Adipocyte (in vitro differentiated cells): ENCODE results near the gene AKR1B15.

ENCODE experiments used
- DNase-seq: peaks from one replicate; pipeline ENCODE4 v3.0.0-alpha.2; 2015; ENCODE audit warnings: low read depth
- H3K27me3 ChIP-seq: replicated peaks from 2 replicates; pipeline ENCODE4 v1.7.0; 2013; ENCODE audit warnings: mild to moderate bottlenecking, low read length, moderate library complexity; ENCODE audit not compliant: control insufficient read depth, insufficient read depth
- H3K36me3 ChIP-seq: 2 replicates; pipeline ENCODE4 v1.7.0; 2013; ENCODE audit warnings: low read length, mild to moderate bottlenecking, moderate library complexity; ENCODE audit not compliant: control insufficient read depth, insufficient read depth, severe bottlenecking
- H3K4me1 ChIP-seq: 2 replicates; pipeline ENCODE4 v1.7.0; 2013; ENCODE audit warnings: mild to moderate bottlenecking, low read length, moderate library complexity; ENCODE audit not compliant: control insufficient read depth, insufficient read depth
- H3K4me3 ChIP-seq: 2 replicates; pipeline ENCODE4 v1.7.0; 2013; ENCODE audit warnings: mild to moderate bottlenecking, low read length, moderate library complexity
- H3K9ac ChIP-seq: 2 replicates; pipeline ENCODE4 v1.7.0; 2013; ENCODE audit warnings: mild to moderate bottlenecking, low read length, moderate library complexity
- H3K9me3 ChIP-seq: 2 replicates; pipeline ENCODE4 v1.7.0; 2013; ENCODE audit warnings: mild to moderate bottlenecking, low read length, moderate library complexity; ENCODE audit not compliant: control insufficient read depth

Gene AKR1B15

DNA sequence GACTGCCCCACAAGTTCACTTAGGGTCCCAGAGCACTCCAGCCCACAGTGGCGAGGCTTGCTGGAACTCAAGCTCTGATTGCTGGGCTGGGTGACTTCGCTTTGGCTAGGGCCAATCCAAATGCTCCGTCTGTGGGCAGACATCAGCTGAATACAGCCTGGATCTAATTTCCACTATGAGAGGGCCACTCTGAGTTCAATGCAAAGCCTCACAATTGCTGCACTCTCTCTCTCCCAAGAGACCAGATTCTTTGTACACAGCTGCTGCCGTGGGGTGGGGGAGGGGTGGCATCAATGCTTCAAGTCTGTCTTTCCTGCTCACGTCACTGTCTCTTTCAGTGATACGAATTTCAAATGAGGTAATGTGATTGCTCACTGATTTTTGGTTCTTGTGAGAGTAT lies 50.5 kb downstream of the AKR1B15 start:
- H3K9ac ChIP-seq, result no peak overlapping the region
- peaks cover 9% of the 10 kb centered on the region for H3K9me3 ChIP-seq
- no peaks in the 10 kb centered on the region for H3K36me3 ChIP-seq
- DNase-seq, result no peak
- H3K4me3 ChIP-seq, result no peak overlapping the region
- no peaks in the 10 kb centered on the region for H3K27me3 ChIP-seq
- peaks cover 12% of the 10 kb centered on the region for H3K4me1 ChIP-seq

DNA sequence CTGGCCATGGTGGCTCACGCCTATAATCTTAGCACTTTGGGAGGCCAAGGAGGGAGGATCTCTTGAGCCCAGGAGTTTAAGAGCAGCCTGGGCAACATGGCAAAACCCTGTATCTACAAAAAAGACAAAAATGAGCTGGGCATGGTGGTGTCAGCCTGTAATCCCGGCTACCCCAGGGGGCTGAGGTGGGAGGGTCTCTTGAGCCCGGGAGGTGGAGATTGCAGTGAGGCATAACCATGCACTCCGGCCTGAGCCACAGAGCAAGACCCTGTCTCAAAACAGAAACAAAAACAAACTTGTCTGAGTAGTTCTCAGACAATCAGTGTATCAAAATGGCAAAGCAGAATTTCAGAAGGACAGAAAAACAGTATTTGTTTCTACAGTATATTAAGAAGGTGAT lies 52.5 kb downstream of the AKR1B15 start:
- no peaks in the 10 kb centered on the region for H3K27me3 ChIP-seq
- peaks cover 15% of the 10 kb centered on the region for H3K4me1 ChIP-seq
- H3K4me3 ChIP-seq, result no peak overlapping the region
- no peak for DNase-seq
- no peak overlapping the region for H3K9ac ChIP-seq
- H3K9me3 ChIP-seq, result peaks cover 9% of the 10 kb centered on the region
- H3K36me3 ChIP-seq, result no peaks in the 10 kb centered on the region

DNA sequence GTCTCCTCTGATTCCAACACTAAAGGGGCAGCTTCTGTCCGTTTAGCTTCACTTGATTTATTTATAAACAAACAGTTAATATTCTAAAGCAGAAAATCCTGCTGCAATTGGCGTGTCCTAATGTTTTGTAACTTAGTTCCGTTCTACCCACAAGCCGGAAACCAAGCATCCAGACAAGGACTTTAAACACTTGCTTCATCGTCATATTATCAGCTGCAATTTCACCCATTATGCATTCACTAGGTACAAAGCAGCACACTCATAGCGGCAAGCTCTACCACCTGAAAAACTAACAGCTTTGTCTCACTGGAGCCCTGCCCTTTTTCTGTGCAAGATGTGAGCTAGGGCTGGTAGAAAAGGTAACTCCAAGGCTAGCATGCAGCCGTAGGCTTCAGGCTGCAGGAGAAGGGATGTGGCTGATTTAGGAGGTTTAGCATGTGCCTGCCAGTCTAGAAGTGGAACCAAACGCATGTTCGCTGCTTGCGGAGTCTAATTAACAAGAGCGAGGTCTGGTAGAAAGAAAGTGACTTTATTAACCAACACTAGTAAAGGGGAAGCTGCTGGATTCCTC lies 54.1 kb downstream of the AKR1B15 start:
- Histone ChIP-seq H3K4me1 (peaks cover 29% of the 10 kb centered on the region), H3K9ac (peak overlapping the region; percentile 18), H3K36me3 (no peaks in the 10 kb centered on the region), H3K4me3 (peak overlapping the region; percentile 0), H3K9me3 (peaks cover 9% of the 10 kb centered on the region), H3K27me3 (no peaks in the 10 kb centered on the region)
- DNase-seq, result no peak

DNA sequence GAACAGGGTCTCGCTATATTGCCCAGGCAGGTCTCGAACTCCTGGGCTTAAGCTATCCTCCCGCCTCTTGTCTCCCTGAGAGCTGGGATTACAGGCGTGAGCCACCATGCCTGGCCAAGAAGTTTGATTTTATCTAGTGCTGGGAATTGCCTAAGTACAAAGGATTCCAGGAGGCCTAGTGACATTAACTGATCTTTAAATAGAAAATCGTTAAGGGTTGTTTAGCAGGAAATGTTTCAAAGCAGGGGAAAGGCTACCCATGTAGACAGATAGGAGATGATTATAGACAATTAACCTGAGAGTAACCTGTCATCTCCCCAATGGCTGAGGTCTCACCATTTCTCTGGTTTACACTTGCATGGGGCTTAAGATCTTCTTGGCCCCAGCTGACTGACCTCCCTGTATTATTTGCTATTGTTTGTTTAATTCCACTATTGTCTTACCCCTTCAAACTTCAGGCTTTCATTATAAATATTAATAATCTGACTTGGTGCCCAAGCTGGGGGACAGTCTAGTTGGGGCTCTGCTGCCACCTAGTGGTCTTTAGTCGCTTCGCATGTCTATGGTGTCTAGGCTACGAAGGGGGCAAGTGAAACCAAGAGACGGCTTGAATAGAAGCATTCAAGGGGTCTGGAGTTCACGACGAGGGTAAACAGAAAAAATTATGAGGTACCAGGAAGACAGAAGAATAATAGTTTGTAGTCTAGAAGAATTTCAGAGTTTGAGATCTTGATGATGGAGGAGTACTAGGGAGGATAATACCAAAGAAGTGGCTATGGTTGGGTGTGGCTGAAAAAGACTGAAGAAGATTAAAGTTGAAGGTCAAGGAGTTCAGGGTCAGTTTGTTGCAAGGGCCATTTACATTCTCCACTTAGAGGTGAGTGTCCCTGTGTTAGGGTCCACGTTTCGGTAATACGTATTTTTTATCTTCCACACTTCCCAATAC lies 57.3 kb downstream of the AKR1B15 start:
- Histone ChIP-seq H3K27me3 (no peaks in the 10 kb centered on the region), H3K9me3 (no peaks in the 10 kb centered on the region), H3K4me3 (peak overlapping the region; percentile 7), H3K36me3 (no peaks in the 10 kb centered on the region), H3K4me1 (peaks cover 37% of the 10 kb centered on the region), H3K9ac (peak overlapping the region; percentile 24)
- DNase-seq, result peak; percentile 91

DNA sequence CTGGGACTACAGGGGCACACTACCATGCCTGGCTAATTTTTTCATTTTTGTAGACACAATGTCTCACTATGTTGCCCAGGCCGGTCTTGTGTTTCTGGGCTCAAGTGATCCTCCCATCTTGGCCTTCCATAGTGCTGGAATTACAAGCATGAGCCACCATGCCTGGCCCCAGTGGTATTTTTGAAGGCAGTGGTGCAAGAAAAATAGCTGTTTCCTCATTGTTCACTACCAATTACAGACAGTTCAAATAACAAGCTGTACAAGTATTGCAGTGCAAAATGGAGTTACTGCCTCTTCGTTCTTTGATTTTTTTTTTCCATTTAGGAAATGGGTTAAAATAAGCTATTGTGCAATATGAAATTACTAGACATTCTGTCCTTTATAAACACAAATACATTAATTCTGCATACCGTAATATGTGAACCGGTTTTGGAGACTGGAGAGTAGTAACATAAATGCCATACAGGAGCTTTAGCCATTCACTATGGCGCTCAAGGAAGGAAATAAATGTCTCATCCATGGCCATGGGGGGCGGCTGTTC lies 62.8 kb downstream of the AKR1B15 start:
- H3K4me3 ChIP-seq, result no peak overlapping the region

DNA sequence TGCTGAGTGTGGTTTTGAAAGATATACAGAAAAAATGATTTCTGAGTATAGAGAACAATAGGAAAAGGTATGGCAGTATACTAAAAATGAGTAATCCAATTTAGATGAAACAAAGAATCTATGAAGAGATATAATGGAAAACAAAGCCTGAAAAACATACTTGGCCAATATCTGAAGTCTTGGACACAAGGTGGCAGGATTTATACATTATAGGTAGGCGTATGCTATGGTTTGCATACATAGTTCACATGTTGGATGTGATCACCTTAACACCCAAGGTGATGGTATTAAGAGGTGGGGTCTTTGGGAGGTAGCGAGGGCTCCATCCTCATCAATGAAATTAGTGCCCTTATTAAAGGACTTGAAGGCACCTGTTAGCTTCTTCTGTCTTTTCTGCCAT lies 63.3 kb downstream of the AKR1B15 start:
- no peaks in the 10 kb centered on the region for H3K27me3 ChIP-seq
- no peak for DNase-seq
- peaks cover 31% of the 10 kb centered on the region for H3K4me1 ChIP-seq
- no peak overlapping the region for H3K9ac ChIP-seq
- H3K36me3 ChIP-seq, result no peaks in the 10 kb centered on the region
- no peak overlapping the region for H3K4me3 ChIP-seq
- no peaks in the 10 kb centered on the region for H3K9me3 ChIP-seq

More for the DNA sequence above, 62.8 kb downstream of the AKR1B15 start:
- Histone ChIP-seq H3K4me1 (peaks cover 36% of the 10 kb centered on the region), H3K9me3 (no peaks in the 10 kb centered on the region), H3K27me3 (no peaks in the 10 kb centered on the region), H3K36me3 (no peaks in the 10 kb centered on the region), H3K9ac (no peak overlapping the region)
- no peak for DNase-seq

DNA sequence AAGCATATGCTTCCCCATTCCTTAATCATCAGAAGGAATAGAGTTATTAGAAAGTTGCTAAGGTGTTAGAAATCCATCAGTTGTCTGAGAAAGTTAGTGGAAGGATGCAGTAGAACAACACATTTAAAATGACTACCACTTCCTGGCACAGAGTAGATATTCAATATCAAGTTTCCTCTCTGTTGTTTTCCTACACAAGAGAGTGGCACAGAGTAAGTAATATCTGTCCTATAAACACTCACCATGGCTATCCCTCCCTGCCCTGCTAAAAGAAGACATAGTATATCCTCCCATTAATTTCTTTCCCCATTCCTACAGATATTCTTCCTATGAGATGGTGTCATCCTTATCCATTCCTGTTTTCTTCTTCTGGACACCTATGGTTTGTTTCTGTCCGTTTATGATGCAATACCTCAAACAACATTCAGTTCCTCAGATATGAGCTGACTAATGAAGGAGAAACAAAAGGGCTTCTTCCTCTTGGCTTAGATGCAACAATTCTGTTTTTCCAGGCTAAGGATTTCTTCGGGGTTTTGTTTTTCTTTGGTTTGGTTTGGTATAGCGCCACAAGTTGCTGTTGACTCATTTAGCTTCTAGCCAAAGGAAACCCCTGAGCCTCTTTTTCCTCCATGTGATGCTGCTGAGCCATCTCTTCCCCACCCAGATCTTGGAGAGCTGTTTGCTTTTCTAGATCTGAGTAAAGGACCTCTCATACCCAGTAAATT lies 64.9 kb downstream of the AKR1B15 start:
- Histone ChIP-seq H3K4me1 (peaks cover 27% of the 10 kb centered on the region), H3K9ac (peak overlapping the region; percentile 64), H3K36me3 (no peaks in the 10 kb centered on the region), H3K9me3 (no peaks in the 10 kb centered on the region), H3K4me3 (peak overlapping the region; percentile 19), H3K27me3 (no peaks in the 10 kb centered on the region)
- DNase-seq, result peak; percentile 91

DNA sequence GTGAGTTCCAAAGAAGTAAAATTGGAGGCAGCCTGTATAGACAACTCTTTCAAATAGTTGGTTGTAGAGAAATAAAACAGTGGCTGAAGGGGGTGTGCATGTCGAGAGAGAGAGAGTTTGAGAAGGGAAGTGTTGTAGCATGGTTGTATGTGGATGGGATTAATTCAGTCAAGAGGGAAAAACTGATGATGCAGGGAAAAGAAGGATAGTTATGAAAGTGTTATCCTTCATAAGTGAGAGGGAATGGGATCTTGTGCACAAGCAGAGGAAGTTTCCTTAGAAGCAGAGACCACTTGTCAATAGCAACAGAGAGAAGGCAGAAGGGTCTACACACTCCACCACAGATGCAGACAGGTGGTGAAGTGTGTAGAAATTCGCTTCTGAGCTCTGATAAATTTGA lies 67.7 kb downstream of the AKR1B15 start:
- Histone ChIP-seq H3K4me1 (peaks cover 37% of the 10 kb centered on the region), H3K36me3 (no peaks in the 10 kb centered on the region), H3K27me3 (no peaks in the 10 kb centered on the region), H3K9ac (no peak overlapping the region), H3K9me3 (no peaks in the 10 kb centered on the region), H3K4me3 (no peak overlapping the region)
- no peak for DNase-seq

DNA sequence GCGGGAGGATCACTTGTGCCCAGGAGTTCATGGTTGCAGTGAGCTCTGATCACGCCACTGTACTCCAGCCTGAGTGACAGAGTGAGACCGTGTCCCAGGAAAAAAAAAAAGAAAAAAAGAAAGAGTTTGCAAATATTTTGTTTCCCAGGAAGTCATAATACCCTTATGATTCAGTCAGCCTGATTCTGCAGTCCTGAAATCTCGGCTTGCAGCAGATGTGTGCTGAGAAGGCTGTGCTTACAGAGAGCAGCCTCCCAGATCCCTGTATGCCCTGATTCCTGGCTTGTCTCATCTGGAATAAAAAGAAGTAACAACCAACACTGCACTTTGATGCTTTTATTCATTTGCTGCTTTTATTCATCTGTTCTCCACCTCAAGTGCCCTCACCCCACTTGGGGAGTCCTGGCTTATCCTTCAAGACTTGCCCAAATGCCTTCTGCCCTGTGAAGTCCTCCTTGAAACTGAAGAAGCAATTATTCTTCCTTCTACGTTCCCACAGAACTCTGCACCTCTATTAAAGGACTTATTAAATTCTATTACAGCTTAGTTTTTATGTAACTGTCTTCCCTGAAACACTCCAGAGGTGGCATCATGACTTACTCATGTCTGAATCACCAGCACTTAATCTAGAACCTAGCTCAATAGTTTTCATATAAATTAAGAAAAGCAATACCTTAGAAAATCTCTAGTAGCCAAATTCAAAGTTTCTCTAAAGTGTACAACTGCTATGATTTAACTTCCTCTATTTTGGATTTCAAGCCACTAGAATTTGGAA lies 70.0 kb downstream of the AKR1B15 start:
- Histone ChIP-seq H3K9ac (peak overlapping the region; percentile 10), H3K27me3 (no peaks in the 10 kb centered on the region), H3K36me3 (no peaks in the 10 kb centered on the region), H3K9me3 (no peaks in the 10 kb centered on the region), H3K4me1 (peaks cover 28% of the 10 kb centered on the region), H3K4me3 (peak overlapping the region; percentile 10)
- DNase-seq, result peak; percentile 39

DNA sequence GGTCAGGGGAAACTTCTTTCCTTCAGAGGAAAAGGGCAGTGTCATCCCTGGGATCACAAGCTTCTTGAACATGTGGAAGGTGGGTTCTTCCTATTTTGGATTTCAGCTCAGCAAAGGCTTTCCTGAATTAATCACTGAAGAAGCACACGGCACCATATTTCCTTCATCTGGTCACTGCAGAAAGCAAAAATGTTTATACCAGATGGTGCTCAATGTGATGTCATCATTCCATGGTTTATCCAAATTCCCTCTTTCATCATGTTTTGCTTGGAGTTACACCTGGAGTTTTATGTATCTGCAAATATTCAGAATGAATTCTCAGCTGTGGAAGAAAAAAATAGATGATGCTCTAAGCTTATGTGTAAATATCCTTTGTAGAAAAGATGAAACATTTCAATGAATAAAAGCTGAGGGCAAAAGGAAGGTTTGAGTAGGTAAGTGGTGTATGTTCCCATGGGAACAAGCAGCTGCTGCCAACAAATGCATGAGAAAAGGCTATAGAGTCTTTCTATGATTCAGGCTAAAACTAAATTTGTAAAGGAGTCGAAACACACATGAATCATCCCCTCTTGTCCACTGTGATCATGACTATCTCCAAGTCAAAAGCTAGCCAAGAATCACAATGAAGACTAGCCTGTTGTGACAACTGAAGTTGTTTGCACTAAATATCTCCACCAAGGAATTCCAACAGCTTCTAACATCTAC lies 70.9 kb downstream of the AKR1B15 start:
- Histone ChIP-seq H3K4me3 (peak overlapping the region; percentile 6), H3K36me3 (no peaks in the 10 kb centered on the region), H3K9ac (no peak overlapping the region), H3K27me3 (no peaks in the 10 kb centered on the region), H3K4me1 (peaks cover 25% of the 10 kb centered on the region), H3K9me3 (no peaks in the 10 kb centered on the region)
- peak; percentile 74 for DNase-seq
